ENCODE results near the gene PLAGL2. TPM values are rescaled to one million over a fixed set of nuclear protein-coding genes. Genes with fewer than 3 reads are reported as not detected.

PLAGL2 gene
- total RNA-seq, 1 experiment from 2014 or later: 44.4 TPM

GRCh38 chr20:32232326-32232886 lies 24.9 kb upstream of the PLAGL2 start:
- Histone ChIP-seq H3K79me2 (ENCODE audit: insufficient read depth, low read length) (no peaks in the 10 kb centered on the region), H4K8ac (replicated peaks; ENCODE audit: insufficient read length, low read depth, low read length) (no peak overlapping the region), H3K23me2 (ENCODE audit: insufficient read length, low read depth, low read length, poor library complexity, severe bottlenecking) (no peaks in the 10 kb centered on the region), H2BK12ac (ENCODE audit: insufficient read length, low read depth, low read length) (no peak overlapping the region), H2AFZ (ENCODE audit: low read length) (no peak overlapping the region), H3K18ac (ENCODE audit: insufficient read length, low read depth, low read length) (no peak overlapping the region), H3K23ac (ENCODE audit: insufficient read length, low read depth, low read length) (no peak overlapping the region), H4K91ac (ENCODE audit: insufficient read length, low read depth, low read length) (no peak overlapping the region), H3K56ac (ENCODE audit: insufficient read length, low read depth, low read length) (no peak overlapping the region), H2BK120ac (ENCODE audit: low read depth, low read length, poor library complexity, severe bottlenecking) (no peak overlapping the region), H3K27ac (ENCODE audit: insufficient read length, low read depth, low read length) (no peak overlapping the region), H4K20me1 (ENCODE audit: control insufficient read depth, insufficient read depth, insufficient read length) (no peaks in the 10 kb centered on the region), H3K79me1 (ENCODE audit: insufficient read depth, low read depth, low read length, poor library complexity, severe bottlenecking) (no peaks in the 10 kb centered on the region), H3K14ac (ENCODE audit: insufficient read depth, low read length) (no peak overlapping the region), H3K4me2 (ENCODE audit: insufficient read depth, insufficient read length, low read length) (no peak overlapping the region), H2AK5ac (ENCODE audit: insufficient read length, low read length) (no peak overlapping the region), H2BK20ac (ENCODE audit: low read depth, low read length, poor library complexity, severe bottlenecking) (no peak overlapping the region), H4K5ac (ENCODE audit: insufficient read length, low read depth, low read length) (no peak overlapping the region), H3K9me3 (ENCODE audit: control insufficient read depth, low read depth, low read length) (no peaks in the 10 kb centered on the region), H3K9ac (ENCODE audit: extremely low read depth, insufficient read length, low read length) (no peak overlapping the region), H3K4me1 (ENCODE audit: insufficient read depth, low read length) (no peaks in the 10 kb centered on the region), H3K4ac (ENCODE audit: low read depth, low read length) (no peak overlapping the region), H3K27me3 (ENCODE audit: insufficient read depth, low read length) (no peaks in the 10 kb centered on the region), H2BK5ac (ENCODE audit: insufficient read length, low read length) (no peak overlapping the region), H2BK15ac (ENCODE audit: low read depth, low read length) (no peak overlapping the region), H3T11ph (ENCODE audit: low read length) (no peak overlapping the region)
- Mint-ChIP-seq H3K27ac (peak overlapping the region in 1 of 3 experiments; percentile 86; a peak in 1 of 7 replicates), H3K4me1 (no peaks in the 10 kb centered on the region; a peak in 1 of 4 replicates), H3K4me3 (no peak overlapping the region; a peak in 1 of 5 replicates), H3K36me3 (ENCODE audit: insufficient read depth in 1 of 3, low read depth in 3 of 3) (peaks cover 36 to 76% (median 68%) of the 10 kb centered on the region in 3 experiments; a peak in 6 of 7 replicates), H3K27me3 (ENCODE audit: low read depth) (no peaks in the 10 kb centered on the region; the same call in 1 of the 2 replicates), H3K9me3 (no peaks in the 10 kb centered on the region)
- no peak for DNase-seq
- TF ChIP-seq CTCF (conservative IDR thresholded peaks at IDR 0.05): no peak

Data from H9 (cell line).